LHCN-M2 (cell line): ENCODE results near the gene GPBAR1. TPM values are rescaled to one million over a fixed set of nuclear protein-coding genes. Genes with fewer than 3 reads are reported as not detected.

Experiments used
- DNase-seq: peaks from one replicate; pipeline ENCODE4 v3.0.0-alpha.2; 2012; ENCODE audit warnings: low read depth
- polyA plus RNA-seq: library from polyadenylated mRNA; unstranded; fragments of >200 nt; gene quantifications from one replicate; pipeline ENCODE4 v1.2.1, GENCODE V29; 2012; ENCODE audit warnings: missing spikeins
- total RNA-seq: library from RNA; depleted of rRNA; stranded (reverse); fragments of >200 nt; gene quantifications from 2 replicates; pipeline ENCODE4 v1.2.3, GENCODE V29; 2014; rRNA removed

Gene GPBAR1
- total RNA-seq, result 0.06 TPM in 1 of 2 replicates, not detected in the other
- 0.07 TPM for polyA plus RNA-seq

GRCh38 chr2:218260742-218261422 is at the start of gene GPBAR1:
TSS of gene GPBAR1 (plus strand) at chr2:218261015. CDS start at chr2:218262725, 1,710 bp downstream.
- DNase-seq, result no peak

DNA sequence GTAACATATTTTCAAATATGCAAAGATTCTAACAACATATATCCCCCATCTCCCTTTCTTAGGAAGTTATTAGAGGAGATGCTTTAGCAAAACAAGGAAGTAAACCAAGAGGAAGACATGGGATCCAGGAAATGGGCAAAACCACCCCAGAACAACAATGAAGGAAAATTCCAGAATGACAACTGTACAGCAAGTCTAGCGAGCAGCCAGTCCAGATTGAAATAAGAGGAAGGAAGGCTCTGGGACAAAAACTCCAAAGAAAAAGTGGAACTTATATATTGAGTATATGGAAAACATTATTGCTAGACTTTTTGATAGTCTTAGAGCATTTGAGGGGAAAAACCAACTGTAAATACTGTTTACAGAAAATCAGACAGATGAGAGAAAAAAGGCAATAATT is 46.7 kb upstream of the GPBAR1 start:
- DNase-seq, result no peak

GRCh38 chr2:218216336-218216673 is 44.5 kb upstream of the GPBAR1 start:
- no peak for DNase-seq

GRCh38 chr2:218216674-218217359 is 44.0 kb upstream of the GPBAR1 start, which contains the start of gene ARPC2:
TSS of gene ARPC2 (plus strand) at chr2:218217189. CDS start at chr2:218217471, 282 bp downstream.
- DNase-seq, result peak; percentile 91

GRCh38 chr2:218217360-218218267 is 43.2 kb upstream of the GPBAR1 start:
- DNase-seq, result peak; percentile 31

- DNase-seq, result no peak
These were observed 42.3 kb upstream of the GPBAR1 start for GRCh38 chr2:218218268-218219185.

GRCh38 chr2:218219934-218220333 is 40.9 kb upstream of the GPBAR1 start:
- no peak for DNase-seq

DNA sequence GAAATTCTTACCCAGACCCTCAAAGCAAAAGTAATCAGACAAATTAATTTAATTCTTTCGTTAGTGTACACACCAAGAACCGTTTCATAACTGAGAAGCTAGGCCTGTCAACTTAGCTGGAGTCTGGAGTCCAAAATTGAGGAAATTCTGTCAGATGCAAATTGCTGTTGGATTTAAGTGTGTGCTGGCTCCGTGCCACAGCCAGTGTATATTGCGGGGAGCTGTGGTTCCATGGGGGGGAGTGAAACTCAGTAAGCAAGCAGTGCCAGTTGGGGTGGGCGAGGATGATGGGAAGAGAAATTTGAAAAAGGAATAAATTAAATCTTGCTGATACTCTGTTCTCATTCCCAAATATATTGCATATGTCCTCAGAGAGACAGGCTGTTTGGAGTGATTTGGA is 39.8 kb upstream of the GPBAR1 start:
- no peak for DNase-seq

- no peak for DNase-seq
These were observed 37.8 kb upstream of the GPBAR1 start for GRCh38 chr2:218223046-218223445.

DNA sequence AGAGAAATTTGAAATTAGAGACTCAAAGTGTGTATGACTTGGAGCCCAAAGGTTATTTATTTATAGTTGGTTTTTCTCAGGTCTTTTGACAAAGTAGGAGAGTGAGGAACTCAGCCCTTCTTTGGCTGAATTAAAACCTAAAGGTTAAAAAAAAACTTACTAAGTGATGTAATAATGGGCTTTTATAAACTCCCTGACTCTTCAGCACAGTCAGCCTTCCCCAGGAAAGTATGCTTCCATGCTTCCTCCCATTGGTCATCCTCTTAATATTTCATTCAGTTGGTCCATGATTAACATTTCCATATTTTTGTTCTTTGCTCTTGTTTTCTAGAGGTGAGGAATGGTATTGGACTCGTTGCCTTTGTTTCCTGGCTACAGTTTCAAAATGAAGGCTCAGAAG is 36.6 kb upstream of the GPBAR1 start:
- no peak for DNase-seq

DNA sequence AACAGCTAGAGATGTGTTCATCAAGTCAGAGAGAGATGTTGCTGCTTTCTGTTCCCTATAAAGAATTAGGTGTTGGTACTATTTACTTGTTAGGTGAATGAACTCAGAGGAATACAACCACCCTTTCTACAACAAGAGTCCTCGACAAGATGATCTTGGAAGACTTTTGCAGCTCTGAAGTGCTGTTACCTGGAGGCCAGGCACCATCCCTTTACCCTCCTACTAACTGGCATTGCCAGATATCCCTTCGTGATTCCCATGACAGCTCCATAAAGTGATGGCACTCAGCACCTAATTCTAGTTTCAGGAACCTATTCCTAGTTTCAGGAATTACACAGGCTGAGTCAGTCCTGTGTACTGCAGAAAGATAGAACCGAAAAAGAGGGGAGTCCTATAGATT is 33.9 kb upstream of the GPBAR1 start:
- DNase-seq, result no peak

GRCh38 chr2:218228366-218229090 is 32.3 kb upstream of the GPBAR1 start:
- no peak for DNase-seq

DNA sequence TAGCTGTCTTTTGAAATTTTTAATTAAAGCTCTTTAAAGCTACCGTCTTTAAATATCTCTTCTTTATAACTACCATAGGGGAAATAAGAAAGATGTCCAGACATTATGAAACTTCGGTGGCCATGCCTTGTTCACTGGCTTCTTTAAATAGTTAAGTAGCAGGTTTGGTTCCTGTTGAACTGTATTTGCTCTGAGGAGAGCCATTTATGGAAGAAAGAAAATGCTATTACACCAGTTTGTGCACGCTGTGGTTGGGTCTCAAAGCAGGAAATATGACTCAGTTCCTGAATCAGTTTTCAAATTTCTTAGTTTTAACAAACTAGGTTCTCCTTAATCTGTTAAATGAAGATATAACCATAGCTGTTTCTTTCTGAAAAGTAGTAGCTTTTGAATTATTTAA is 31.6 kb upstream of the GPBAR1 start:
- DNase-seq, result peak; percentile 79

DNA sequence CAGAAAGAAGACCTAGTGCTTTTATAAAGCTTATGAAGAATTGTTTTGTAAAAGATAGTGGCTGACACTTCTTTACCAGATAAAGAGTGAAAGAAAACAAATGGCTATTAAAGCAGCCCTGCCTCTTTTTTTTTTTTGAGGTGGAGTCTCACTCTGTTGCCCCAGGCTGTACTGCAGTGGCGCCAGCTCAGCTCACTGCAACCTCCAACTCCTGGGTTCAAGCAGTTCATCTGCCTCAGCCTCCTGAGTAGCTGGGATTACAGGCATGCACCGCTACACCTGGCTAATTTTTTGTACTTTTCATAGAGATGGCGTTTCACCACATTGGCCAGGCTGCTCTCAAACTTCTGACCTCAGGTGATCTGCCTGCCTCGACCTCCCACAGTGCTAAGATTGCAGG is 31.0 kb upstream of the GPBAR1 start:
- DNase-seq, result peak; percentile 26

DNA sequence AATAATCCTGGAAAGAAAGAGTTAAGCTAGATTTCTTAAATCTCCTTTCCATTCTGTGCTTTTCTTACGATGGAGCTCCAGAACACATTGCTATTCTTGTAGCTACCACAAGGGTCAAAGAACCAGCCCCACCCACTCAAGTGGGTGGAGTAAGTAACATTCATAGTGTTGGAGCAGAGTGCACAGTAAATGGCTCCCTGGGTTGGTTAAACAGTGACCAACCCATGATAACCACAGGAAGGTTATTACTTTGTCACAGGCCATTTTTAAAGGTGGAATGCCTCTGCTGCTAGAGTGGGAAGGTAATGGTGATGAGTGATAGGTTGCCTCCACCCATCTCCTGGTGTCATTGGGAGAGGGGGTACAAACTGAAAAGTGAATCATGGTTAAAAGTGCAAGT is 29.9 kb upstream of the GPBAR1 start:
- DNase-seq, result peak; percentile 49

DNA sequence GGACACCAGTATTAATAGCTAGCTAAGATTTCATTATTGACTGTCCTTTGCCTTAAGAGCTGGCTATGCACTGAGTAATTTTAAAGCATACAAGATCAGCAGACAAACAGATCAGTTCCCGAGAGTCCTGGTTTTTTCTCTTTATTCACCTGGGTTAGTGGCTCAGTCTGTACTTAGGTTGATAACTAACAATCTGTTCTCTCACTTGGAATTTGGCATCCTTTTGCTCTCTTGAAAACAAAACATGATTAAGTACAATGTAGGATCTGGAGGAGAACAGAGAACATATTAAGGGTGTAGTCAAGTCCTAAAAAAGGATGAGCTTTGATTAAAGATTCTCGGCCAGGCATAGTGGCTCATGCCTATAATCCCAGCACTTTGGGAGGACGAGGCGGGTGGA is 27.3 kb upstream of the GPBAR1 start:
- no peak for DNase-seq

DNA sequence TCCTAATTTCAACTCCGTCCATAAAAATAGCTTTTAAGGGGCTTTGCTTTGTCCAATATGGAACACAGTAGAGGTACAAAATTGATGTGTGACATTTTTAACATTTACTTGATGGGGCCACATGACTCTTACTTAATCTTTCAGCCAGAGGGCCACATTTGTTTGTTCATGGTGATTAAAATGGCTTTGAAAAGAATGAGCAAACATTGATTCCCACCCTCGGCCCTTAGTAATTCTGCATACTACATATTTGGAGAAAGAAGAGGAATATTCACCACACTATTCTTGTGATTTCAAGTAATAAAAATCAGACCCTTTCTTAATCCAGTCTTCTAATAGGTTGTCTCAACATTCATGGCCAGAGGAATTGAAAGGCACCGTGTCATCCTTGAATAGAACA is 26.3 kb upstream of the GPBAR1 start:
- no peak for DNase-seq

GRCh38 chr2:218235017-218235416 is 25.8 kb upstream of the GPBAR1 start:
- DNase-seq, result no peak

- DNase-seq, result no peak
These were observed 24.0 kb upstream of the GPBAR1 start for GRCh38 chr2:218236829-218237228.

DNA sequence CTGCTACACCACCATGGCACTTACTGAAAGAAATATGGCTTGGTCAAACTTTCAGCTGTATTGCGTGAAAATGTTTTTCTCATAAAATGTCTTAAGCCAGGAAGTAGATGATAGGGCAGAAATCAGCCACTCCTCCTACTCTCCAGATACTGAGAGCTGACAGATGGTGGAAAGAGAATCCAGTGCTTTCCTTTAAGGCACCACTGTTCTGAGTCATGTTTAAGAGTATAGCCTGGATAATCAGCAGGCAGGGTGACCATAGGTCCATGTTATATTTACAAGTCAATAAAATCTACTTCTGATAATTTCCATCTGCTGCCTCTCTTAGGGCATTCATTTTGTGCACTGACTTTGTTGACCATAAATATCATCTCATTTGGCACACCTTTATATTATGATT is 21.9 kb upstream of the GPBAR1 start:
- DNase-seq, result no peak
